GM10266 (cell line): ENCODE data around the gene KCNIP4.

Source experiments
- DNase-seq: peaks from one replicate; pipeline ENCODE4 v3.0.0; 2012; ENCODE audit errors: extremely low spot score
- TF ChIP-seq, protein P1 (sequence below): IDR thresholded peaks from 2 replicates; pipeline ENCODE4 v1.5.1; 2012; ENCODE audit warnings: mild to moderate bottlenecking, low read depth; ENCODE audit not compliant: control insufficient read depth, insufficient read depth; ENCODE audit errors: missing control alignments

The KCNIP4 gene

DNA sequence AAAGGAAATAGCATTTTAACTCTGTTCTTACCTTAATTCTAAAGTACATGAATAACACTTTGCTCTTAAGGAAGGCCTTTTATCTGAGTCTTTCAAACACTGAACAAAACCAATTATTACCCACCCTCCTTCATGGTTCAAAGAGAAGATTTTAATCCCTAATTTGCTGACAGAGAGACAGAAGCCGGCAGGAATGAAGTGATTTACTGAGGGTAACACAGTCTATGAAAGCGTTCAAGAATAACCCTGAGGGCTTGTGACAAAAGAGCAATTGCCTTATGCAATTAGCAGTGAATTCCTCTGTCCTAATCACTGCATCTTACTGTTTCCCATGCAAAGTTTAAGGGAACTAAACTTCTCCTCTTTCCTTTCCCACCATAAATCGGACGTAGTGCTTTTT, 1104.3 kb downstream of the KCNIP4 start:
- TF ChIP-seq, protein P1, sequence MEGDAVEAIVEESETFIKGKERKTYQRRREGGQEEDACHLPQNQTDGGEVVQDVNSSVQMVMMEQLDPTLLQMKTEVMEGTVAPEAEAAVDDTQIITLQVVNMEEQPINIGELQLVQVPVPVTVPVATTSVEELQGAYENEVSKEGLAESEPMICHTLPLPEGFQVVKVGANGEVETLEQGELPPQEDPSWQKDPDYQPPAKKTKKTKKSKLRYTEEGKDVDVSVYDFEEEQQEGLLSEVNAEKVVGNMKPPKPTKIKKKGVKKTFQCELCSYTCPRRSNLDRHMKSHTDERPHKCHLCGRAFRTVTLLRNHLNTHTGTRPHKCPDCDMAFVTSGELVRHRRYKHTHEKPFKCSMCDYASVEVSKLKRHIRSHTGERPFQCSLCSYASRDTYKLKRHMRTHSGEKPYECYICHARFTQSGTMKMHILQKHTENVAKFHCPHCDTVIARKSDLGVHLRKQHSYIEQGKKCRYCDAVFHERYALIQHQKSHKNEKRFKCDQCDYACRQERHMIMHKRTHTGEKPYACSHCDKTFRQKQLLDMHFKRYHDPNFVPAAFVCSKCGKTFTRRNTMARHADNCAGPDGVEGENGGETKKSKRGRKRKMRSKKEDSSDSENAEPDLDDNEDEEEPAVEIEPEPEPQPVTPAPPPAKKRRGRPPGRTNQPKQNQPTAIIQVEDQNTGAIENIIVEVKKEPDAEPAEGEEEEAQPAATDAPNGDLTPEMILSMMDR = no peak
- no peak for DNase-seq

GRCh38 chr4:20840648-20841190, 1107.9 kb downstream of the KCNIP4 start:
- TF ChIP-seq, protein P1 = no peak
- no peak for DNase-seq

GRCh38 chr4:20839957-20840356, 1108.6 kb downstream of the KCNIP4 start:
- no peak for DNase-seq
- TF ChIP-seq, protein P1 = no peak

GRCh38 chr4:20838476-20838875, 1110.1 kb downstream of the KCNIP4 start:
- TF ChIP-seq, protein P1 = no peak
- no peak for DNase-seq

DNA sequence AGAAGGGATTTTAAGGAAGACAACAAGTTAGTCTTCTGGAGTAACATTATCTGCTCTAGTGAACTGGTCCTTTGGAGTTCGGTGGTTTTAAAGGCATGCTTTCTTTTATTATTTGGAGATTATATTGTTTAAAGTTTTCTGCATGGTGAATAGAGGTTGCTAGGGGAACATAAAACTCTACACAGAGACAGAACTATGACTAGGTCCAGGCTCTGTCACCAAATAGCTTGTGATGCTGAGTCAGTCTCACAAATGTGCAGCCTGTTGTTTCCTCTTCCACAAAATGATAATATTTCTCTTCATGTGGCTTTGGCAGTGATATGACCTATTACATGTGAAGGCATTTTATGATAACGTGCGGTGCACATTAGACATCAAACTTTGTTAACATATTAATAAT, 1115.7 kb downstream of the KCNIP4 start:
- no peak for DNase-seq
- TF ChIP-seq, protein P1 = no peak

DNA sequence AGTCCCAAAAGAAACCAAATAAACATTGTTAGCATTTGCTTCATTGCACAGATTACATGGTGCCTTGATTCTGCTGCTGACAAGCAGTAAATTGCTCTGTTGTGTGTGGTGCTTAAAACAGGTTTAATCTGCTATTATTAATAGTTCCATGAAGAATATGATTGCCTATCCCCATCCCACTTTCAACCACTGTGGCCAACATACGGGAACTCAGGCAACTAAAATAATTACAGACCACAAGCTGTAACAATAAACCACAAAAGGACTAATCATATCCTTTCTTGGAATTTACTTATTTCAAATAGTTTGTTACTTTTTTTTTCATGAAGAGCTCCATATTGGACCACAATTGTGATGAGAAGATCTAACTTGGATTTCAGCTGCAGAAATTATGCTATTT, 1116.8 kb downstream of the KCNIP4 start:
- DNase-seq = no peak

DNA sequence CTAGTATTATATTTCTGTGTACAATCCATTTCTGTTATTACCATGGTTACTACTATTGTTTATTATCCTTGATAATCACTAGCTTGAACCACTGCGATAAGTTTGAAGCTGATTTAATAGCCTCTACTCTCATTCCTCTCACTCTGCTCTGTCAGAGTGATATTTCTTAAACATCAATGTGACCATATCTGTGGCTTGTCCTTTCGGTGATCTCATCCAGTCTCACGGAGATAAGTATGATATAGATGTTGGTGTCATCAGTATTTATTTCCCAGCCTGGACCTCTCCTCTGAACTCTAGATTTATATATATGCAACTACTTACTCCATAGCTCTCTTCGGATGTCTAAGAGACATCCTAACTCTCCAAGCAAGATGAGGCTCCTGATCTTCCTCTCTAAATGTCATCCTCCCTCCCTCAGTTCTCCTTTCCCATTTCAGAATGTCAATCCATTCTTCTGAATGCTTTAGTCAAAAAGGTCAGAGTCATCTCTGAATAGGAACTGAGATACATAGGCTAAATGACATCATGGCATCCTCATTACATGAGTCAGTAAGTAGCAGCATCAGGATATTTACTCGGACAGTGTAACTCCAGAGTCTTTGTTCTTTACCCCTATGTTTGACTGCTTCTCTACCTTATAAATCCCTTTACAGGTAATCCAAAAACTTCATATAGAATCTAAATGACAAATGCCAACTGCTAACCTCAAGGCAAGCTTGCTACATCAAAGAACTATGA, 1118.8 kb downstream of the KCNIP4 start:
- TF ChIP-seq, protein P1 = no peak
- DNase-seq = no peak

More for the DNA sequence above, 1116.8 kb downstream of the KCNIP4 start:
- TF ChIP-seq, protein P1 = no peak
